Body of pancreas (tissue), 4 donors: ENCODE data around the gene HPX. TPM values are rescaled to one million over a fixed set of nuclear protein-coding genes. Genes with fewer than 3 reads are reported as not detected.

Experiments
- ATAC-seq: fragments of 150-250 bp; one replicate; pipeline ENCODE4 v1.9.1; 2016
- DNase-seq, 4 donors: peaks; one replicate each; pipeline ENCODE4 v3.0.0-alpha.2; 2019
- H3K27ac ChIP-seq, 4 donors: fragments of 200-600 bp; sonication (generic); 1 replicate in 3 of 4; 2 replicates in 1 of 4; pipeline versions ENCODE4 v1.5.1 to v1.6.1; 2016 to 2019; ENCODE audit warnings: mild to moderate bottlenecking in 1 of 4, mixed read lengths in 1 of 4, moderate library complexity in 1 of 4
- H3K27me3 ChIP-seq, 2 donors: fragments of 200-600 bp; sonication (generic); one replicate each; pipeline ENCODE4 v1.6.0; 2016; ENCODE audit warnings: mild to moderate bottlenecking in 1 of 2
- H3K36me3 ChIP-seq, 2 donors: fragments of 200-600 bp; sonication (generic); replicated peaks in 1 of 2; 2 replicates each; pipeline ENCODE4 v1.5.1; 2016; ENCODE audit warnings: low read depth in 2 of 2; ENCODE audit not compliant: insufficient read depth in 1 of 2
- H3K4me1 ChIP-seq: fragments of 200-600 bp; sonication (generic); one replicate; pipeline ENCODE4 v1.6.0; 2016
- H3K4me3 ChIP-seq, 2 donors: fragments of 200-600 bp; sonication (generic); 1 replicate in 1 of 2; 2 replicates in 1 of 2; pipeline ENCODE4 v1.5.1; 2016 to 2019
- H3K9me3 ChIP-seq, 3 donors: fragments of 200-600 bp; sonication (generic); 1 replicate in 2 of 3; 2 replicates in 1 of 3; pipeline ENCODE4 v1.5.1; 2016
- POLR2A ChIP-seq, 3 donors: fragments of 450-650 bp; IDR thresholded peaks; one replicate each; pipeline ENCODE4 v1.6.1; 2016; ENCODE audit warnings: antibody characterized with exemption in 3 of 3, mild to moderate bottlenecking in 2 of 3
- WGBS, 2 donors: methylation state at CpG; one replicate each; pipeline ENCODE4 v1.1.5; 2017; 5-methylcytosine and 5-hydroxymethylcytosine counted together
- intact Hi-C: fragments of 100-400 bp; cut with DNase I; formaldehyde crosslinking; loops from one replicate; pipeline ENCODE4 v1.15.1; 2023
- total RNA-seq, 2 donors: library from RNA; depleted of rRNA; stranded (reverse); fragments of >200 nt; gene quantifications; one replicate each; pipeline ENCODE4 v1.1.0, GENCODE V29; 2016
- TF ChIP-seq, protein P1 (sequence below), 7 experiments: fragments of 450-650 bp in 4 of 7; fragments of 200-600 bp in 3 of 7; sonication (generic) in 3 of 7; IDR thresholded peaks; one replicate each; pipeline ENCODE4 v1.5.1; 2016 to 2019; ENCODE audit warnings: antibody characterized with exemption in 7 of 7

The HPX gene
- total RNA-seq, 2 donors from 2014 or later: 1.3 TPM; not detected in 1

DNA sequence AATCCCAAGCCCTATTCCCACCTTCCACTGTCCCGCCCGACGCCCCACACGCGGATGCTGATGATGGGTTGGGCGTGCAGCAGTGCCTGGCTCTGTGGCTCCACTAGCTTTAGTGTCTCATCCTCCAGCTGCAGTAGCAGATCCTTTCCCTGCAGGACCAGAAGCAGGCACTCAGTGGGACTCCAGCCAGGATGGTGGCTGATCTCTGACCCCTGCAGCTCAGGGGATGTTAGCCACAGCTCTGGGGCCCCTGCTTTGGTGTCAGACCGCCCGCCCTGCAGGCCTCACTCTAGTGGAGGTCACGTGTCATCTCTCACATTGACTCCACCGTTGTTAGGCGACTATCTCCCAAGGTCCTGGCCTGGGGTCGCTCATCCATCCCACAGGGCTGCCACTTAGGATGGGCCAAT, 38.7 kb downstream of the HPX start:
- ATAC-seq: no peak
- no peaks in the 10 kb centered on the region for H3K4me1 ChIP-seq
- H3K27ac ChIP-seq: no peak overlapping the region
- no peaks in the 10 kb centered on the region for H3K36me3 ChIP-seq
- H3K4me3 ChIP-seq: no peak overlapping the region
- DNase-seq: no peak
- intact Hi-C loops: no loop called here
- no peak for TF ChIP-seq POLR2A (IDR thresholded peaks at IDR 0.05)
- TF ChIP-seq, protein P1, sequence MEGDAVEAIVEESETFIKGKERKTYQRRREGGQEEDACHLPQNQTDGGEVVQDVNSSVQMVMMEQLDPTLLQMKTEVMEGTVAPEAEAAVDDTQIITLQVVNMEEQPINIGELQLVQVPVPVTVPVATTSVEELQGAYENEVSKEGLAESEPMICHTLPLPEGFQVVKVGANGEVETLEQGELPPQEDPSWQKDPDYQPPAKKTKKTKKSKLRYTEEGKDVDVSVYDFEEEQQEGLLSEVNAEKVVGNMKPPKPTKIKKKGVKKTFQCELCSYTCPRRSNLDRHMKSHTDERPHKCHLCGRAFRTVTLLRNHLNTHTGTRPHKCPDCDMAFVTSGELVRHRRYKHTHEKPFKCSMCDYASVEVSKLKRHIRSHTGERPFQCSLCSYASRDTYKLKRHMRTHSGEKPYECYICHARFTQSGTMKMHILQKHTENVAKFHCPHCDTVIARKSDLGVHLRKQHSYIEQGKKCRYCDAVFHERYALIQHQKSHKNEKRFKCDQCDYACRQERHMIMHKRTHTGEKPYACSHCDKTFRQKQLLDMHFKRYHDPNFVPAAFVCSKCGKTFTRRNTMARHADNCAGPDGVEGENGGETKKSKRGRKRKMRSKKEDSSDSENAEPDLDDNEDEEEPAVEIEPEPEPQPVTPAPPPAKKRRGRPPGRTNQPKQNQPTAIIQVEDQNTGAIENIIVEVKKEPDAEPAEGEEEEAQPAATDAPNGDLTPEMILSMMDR (IDR thresholded peaks at IDR 0.05): no peak
- 79 to 80% methylated on average over 8 to 12 of the region's 12 CpGs for WGBS, 2 donors
- H3K27me3 ChIP-seq: no peaks in the 10 kb centered on the region
- no peaks in the 10 kb centered on the region for H3K9me3 ChIP-seq

DNA sequence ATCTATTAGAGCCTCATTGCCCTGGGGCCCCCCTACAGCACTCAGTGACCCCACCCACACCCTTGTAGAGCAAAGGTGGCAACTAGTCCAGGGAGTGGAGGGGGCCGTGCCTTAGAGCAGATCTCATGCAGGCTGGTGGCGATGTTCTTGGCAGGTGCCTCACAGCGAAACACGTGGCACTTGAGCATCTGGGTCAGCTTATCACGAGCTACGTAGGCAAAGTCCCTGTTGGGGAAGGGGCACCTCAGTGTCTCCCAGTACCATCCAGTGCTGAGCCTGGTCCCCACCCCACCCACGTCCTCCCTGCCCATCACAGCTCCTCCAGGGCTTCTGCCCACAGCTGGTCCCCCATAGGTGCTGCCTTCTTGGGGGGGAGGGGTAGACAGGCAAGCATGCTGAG, 39.3 kb downstream of the HPX start:
- intact Hi-C loops: no loop called here
- Histone ChIP-seq H3K27ac (no peak overlapping the region), H3K27me3 (no peaks in the 10 kb centered on the region), H3K4me1 (no peaks in the 10 kb centered on the region), H3K9me3 (no peaks in the 10 kb centered on the region), H3K4me3 (no peak overlapping the region), H3K36me3 (no peaks in the 10 kb centered on the region)
- TF ChIP-seq POLR2A (IDR thresholded peaks at IDR 0.05): no peak
- TF ChIP-seq, protein P1 (IDR thresholded peaks at IDR 0.05): no peak
- DNase-seq (no peak), ATAC-seq (no peak)
- 74% methylated on average over 7 of the region's 7 CpGs; no CpG with 5 or more reads in 1 of the 2 donors for WGBS, 2 donors

DNA sequence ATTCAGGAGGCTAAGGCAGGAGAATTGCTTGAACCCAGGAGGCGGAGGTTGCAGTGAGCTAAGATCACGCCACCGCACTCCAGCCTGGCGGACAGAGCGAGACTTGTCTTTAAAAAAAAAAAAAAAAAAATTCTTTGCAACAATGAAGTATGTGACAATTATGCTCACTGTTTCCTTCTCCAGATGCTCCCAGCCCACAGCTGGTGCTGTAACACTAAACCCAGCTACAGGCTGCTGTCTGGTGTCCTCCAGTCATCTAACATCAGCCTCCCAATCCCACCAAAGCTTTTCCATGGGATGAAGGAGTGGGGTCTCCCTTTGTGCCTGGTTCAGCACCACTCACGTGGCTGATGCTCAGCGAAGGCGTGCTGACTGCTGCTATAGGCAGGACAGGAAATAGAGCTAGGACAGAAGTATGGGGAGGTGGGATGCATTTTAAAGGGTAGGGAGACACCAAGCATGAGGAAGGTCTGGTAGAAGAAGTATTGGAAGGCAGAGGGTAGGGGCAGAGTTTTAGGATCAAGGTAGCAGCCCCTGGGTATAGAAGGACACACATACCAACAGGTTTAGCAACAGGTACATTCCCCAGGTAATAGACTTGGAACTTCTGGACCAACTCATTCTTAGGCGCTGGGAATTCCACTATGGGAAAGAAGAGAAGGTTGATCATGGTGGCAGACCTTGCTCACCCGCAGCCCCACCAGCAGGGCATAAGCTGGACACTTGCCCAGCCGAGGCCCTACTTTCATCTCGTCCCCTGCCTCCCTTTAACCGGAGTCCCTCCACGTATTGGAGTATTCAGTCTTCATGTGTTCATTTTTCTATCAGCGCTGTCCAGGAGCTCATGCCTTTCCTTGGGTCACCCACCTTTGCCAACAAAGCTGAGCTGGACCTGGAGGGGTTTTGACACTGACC, 40.1 kb downstream of the HPX start:
- DNase-seq: no peak
- WGBS, 2 donors: 93 to 96% methylated on average over 15 of the region's 15 CpGs
- no peaks in the 10 kb centered on the region for H3K4me1 ChIP-seq
- TF ChIP-seq POLR2A (IDR thresholded peaks at IDR 0.05): no peak
- TF ChIP-seq, protein P1 (IDR thresholded peaks at IDR 0.05): no peak
- H3K27me3 ChIP-seq: no peaks in the 10 kb centered on the region
- H3K36me3 ChIP-seq: no peaks in the 10 kb centered on the region
- H3K9me3 ChIP-seq: no peaks in the 10 kb centered on the region
- ATAC-seq: no peak
- no peak overlapping the region for H3K27ac ChIP-seq
- no peak overlapping the region for H3K4me3 ChIP-seq
- intact Hi-C loops: no loop called here

DNA sequence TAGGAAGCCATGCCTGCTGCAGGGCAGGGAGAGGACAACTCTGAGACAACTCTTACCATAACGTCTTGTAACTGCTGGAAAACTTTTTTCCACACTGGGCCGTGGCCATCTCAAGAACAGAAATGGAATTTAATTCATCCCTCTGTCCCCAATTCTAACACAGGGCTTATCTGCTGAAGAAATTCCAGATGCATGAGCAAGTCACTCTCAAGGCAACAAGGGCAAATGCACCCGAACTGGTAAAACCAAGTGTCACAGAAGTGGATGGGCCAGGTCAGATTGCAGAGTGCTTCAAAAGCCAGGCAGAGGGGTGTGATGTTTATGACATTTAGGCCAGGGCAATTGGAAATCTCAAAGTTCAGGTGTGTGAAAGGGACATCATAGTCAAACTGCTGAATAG, 43.2 kb downstream of the HPX start:
- Histone ChIP-seq H3K4me1 (peaks cover 5% of the 10 kb centered on the region), H3K4me3 (no peak overlapping the region), H3K27ac (no peak overlapping the region), H3K27me3 (no peaks in the 10 kb centered on the region), H3K9me3 (no peaks in the 10 kb centered on the region), H3K36me3 (no peaks in the 10 kb centered on the region)
- DNase-seq (no peak), ATAC-seq (no peak)
- intact Hi-C loops: no loop called here
- 52 to 56% methylated on average over 3 of the region's 3 CpGs for WGBS, 2 donors
- TF ChIP-seq POLR2A (IDR thresholded peaks at IDR 0.05): no peak
- TF ChIP-seq, protein P1 (IDR thresholded peaks at IDR 0.05): no peak

DNA sequence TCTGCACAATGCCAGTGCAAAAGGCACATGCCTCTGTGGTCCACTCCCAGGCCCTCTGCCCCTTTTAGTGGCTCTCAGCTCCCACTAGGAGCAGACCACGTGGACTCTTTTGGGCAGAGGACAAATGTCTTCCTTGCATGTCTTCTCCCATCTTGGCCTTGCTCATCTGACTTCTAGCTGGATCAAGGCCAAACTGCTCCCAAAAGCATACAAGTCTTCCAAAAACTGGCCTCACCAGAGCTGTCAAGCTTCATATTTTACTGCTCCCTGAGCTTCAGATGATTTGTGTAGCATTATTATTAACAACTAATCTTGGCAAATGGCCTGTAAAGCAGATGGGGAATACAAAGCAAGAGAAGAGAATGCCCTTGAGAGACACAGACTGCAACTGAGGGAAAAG, 43.6 kb downstream of the HPX start:
- H3K27ac ChIP-seq: no peak overlapping the region
- no peaks in the 10 kb centered on the region for H3K27me3 ChIP-seq
- intact Hi-C loops: no loop called here
- no peaks in the 10 kb centered on the region for H3K36me3 ChIP-seq
- H3K4me1 ChIP-seq: peaks cover 5% of the 10 kb centered on the region
- TF ChIP-seq, protein P1 (IDR thresholded peaks at IDR 0.05): no peak
- no peak overlapping the region for H3K4me3 ChIP-seq
- ATAC-seq: no peak
- 33 to 63% methylated on average over 1 of the region's 1 CpG for WGBS, 2 donors
- no peak for DNase-seq
- H3K9me3 ChIP-seq: no peaks in the 10 kb centered on the region
